SK-N-SH (cell line): ENCODE results near the gene PDIA6. TPM values are rescaled to one million over a fixed set of nuclear protein-coding genes. Genes with fewer than 3 reads are reported as not detected.

ENCODE experiments used
- CTCF ChIA-PET: fragments of 300-600, 350-600 bp; formaldehyde crosslinking; extraction: SDS; loops from one replicate; lab custom pipeline; 2021; lab: Yijun Ruan, JAX
- POLR2A ChIA-PET: fragments of 350-600 bp; sonication (Branson Sonifier 250); formaldehyde crosslinking; extraction: SDS; loops from one replicate; lab custom pipeline; 2020; ENCODE audit warnings: antibody characterized with exemption, inconsistent platforms; lab: Yijun Ruan, JAX
- DNase-seq: peaks from one replicate; pipeline ENCODE4 v3.0.0; 2012
- H2AFZ ChIP-seq: fragments of 200-600 bp; sonication (generic); 2 replicates; pipeline ENCODE4 v1.8.1; 2016; ENCODE audit warnings: antibody characterized with exemption, mild to moderate bottlenecking, low read depth
- H3F3A ChIP-seq: fragments of 200-600 bp; sonication (generic); replicated peaks from 2 replicates; pipeline ENCODE3; 2016; ENCODE audit warnings: antibody characterized with exemption, mild to moderate bottlenecking; ENCODE audit not compliant: insufficient read depth
- H3K27ac ChIP-seq, 2 experiments: fragments of 200-500 bp in 1 of 2; fragments of 200-600 bp in 1 of 2; sonication (Bioruptor generic) in 1 of 2; sonication (generic), shearing (Covaris generic) in 1 of 2; 2 replicates each; pipeline versions ENCODE4 v1.5.1 to v1.6.1; 2014 to 2016; ENCODE audit warnings: low read depth in 2 of 2, inconsistent platforms in 1 of 2, low read length in 1 of 2, mild to moderate bottlenecking in 1 of 2, mixed read lengths in 1 of 2
- H3K27me3 ChIP-seq: fragments of 200-600 bp; sonication (generic), shearing (Covaris generic); 2 replicates; pipeline ENCODE4 v1.6.1; 2016; ENCODE audit warnings: mixed run types; ENCODE audit not compliant: insufficient read depth
- H3K36me3 ChIP-seq, 2 experiments: fragments of 200-500 bp in 1 of 2; fragments of 200-600 bp in 1 of 2; sonication (Bioruptor generic) in 1 of 2; sonication (generic) in 1 of 2; replicated peaks in 1 of 2; 2 replicates each; pipeline versions ENCODE3 to v1.5.1; 2014 to 2016; ENCODE audit warnings: low read length in 1 of 2, mild to moderate bottlenecking in 1 of 2; ENCODE audit not compliant: insufficient read depth in 2 of 2, control insufficient read depth in 1 of 2
- H3K4me1 ChIP-seq, 2 experiments: fragments of 200-500 bp in 1 of 2; fragments of 200-600 bp in 1 of 2; sonication (Bioruptor generic) in 1 of 2; sonication (generic), shearing (Covaris generic) in 1 of 2; 2 replicates each; pipeline versions ENCODE4 v1.5.1 to v1.6.1; 2014 to 2016; ENCODE audit warnings: low read depth in 1 of 2, low read length in 1 of 2, mixed run types in 1 of 2; ENCODE audit not compliant: insufficient read depth in 2 of 2, control insufficient read depth in 1 of 2
- H3K4me2 ChIP-seq: fragments of 200-600 bp; sonication (generic), shearing (Covaris generic); 2 replicates; pipeline ENCODE4 v1.6.1; 2017; ENCODE audit warnings: mixed run types
- H3K4me3 ChIP-seq, 2 experiments: fragments of 200-500 bp in 1 of 2; fragments of 200-600 bp in 1 of 2; sonication (Bioruptor generic) in 1 of 2; sonication (generic), shearing (Covaris generic) in 1 of 2; 2 replicates each; pipeline versions ENCODE4 v1.5.1 to v1.8.1; 2014 to 2016; ENCODE audit warnings: low read depth in 2 of 2, inconsistent platforms in 1 of 2, low read length in 1 of 2, mild to moderate bottlenecking in 1 of 2, mixed read lengths in 1 of 2, moderate library complexity in 1 of 2
- H3K79me2 ChIP-seq: fragments of 200-600 bp; sonication (generic); 2 replicates; pipeline ENCODE4 v1.8.1; 2017; ENCODE audit warnings: mild to moderate bottlenecking; ENCODE audit not compliant: insufficient read depth
- H3K9ac ChIP-seq: fragments of 200-600 bp; sonication (generic); 2 replicates; pipeline ENCODE4 v1.6.1; 2017; ENCODE audit warnings: mixed run types
- H3K9me2 ChIP-seq: fragments of 200-600 bp; sonication (generic); 2 replicates; pipeline ENCODE4 v1.6.1; 2017; ENCODE audit warnings: mixed run types
- H3K9me3 ChIP-seq: fragments of 200-600 bp; sonication (generic); 2 replicates; pipeline ENCODE4 v1.6.1; 2017; ENCODE audit warnings: mixed run types, mild to moderate bottlenecking, moderate library complexity
- H4K20me1 ChIP-seq: fragments of 200-600 bp; sonication (generic); 2 replicates; pipeline ENCODE4 v1.6.1; 2017; ENCODE audit warnings: mild to moderate bottlenecking, mixed run types; ENCODE audit not compliant: insufficient read depth
- CTCF ChIP-seq: fragments of 200-600 bp; sonication (generic); IDR thresholded peaks from 2 replicates; pipeline ENCODE4 v1.6.1; 2017; ENCODE audit warnings: antibody characterized with exemption, mild to moderate bottlenecking, moderate library complexity
- EP300 ChIP-seq, 2 experiments: IDR thresholded peaks; 2 replicates each; pipeline versions ENCODE4 v1.4.0 to v1.6.1; 2012; ENCODE audit warnings: borderline replicate concordance in 1 of 2, low read depth in 1 of 2, low read length in 1 of 2
- EZH2phosphoT487 ChIP-seq: fragments of 200-600 bp; sonication (generic); IDR thresholded peaks from 2 replicates; pipeline ENCODE4 v1.6.1; 2017; ENCODE audit warnings: low read depth, mixed run types, mild to moderate bottlenecking, antibody characterized with exemption, moderate library complexity, borderline replicate concordance
- FOSL2 ChIP-seq: IDR thresholded peaks from 2 replicates; pipeline ENCODE4 v1.4.0; 2012; ENCODE audit warnings: low read depth, mild to moderate bottlenecking, moderate library complexity, borderline replicate concordance
- FOXJ3 ChIP-seq: sonication (generic); formaldehyde crosslinking; IDR thresholded peaks from 2 replicates; pipeline ENCODE4 v1.5.1; 2020; ENCODE audit warnings: mild to moderate bottlenecking, missing genetic modification reagents
- FOXM1 ChIP-seq: IDR thresholded peaks from 2 replicates; pipeline ENCODE4 v1.4.0; 2012; ENCODE audit warnings: low read depth, mild to moderate bottlenecking
- GATA2 ChIP-seq: sonication (generic); formaldehyde crosslinking; IDR thresholded peaks from 2 replicates; pipeline ENCODE4 v1.5.0; 2020; ENCODE audit warnings: mild to moderate bottlenecking, missing genetic modification reagents
- IRF3 ChIP-seq: fragments of 150-350 bp; IDR thresholded peaks from 2 replicates; pipeline ENCODE4 v1.6.1; 2016; ENCODE audit warnings: mild to moderate bottlenecking, low read depth, low read length
- JUND ChIP-seq: IDR thresholded peaks from 2 replicates; pipeline ENCODE4 v1.4.0; 2012
- MAX ChIP-seq: IDR thresholded peaks from 2 replicates; pipeline ENCODE4 v1.4.0; 2012; ENCODE audit warnings: low read depth
- MEF2A ChIP-seq: IDR thresholded peaks from 2 replicates; pipeline ENCODE4 v1.4.0; 2012; ENCODE audit warnings: low read depth, borderline replicate concordance
- MXI1 ChIP-seq: IDR thresholded peaks from 2 replicates; pipeline ENCODE4 v1.6.1; 2012; ENCODE audit warnings: mild to moderate bottlenecking, low read depth, low read length, improper control_type of control experiment
- NFIC ChIP-seq: IDR thresholded peaks from 2 replicates; pipeline ENCODE4 v1.4.0; 2012; ENCODE audit warnings: borderline replicate concordance
- PBX3 ChIP-seq: IDR thresholded peaks from 2 replicates; pipeline ENCODE4; 2012
- RAD21 ChIP-seq: IDR thresholded peaks from 2 replicates; pipeline ENCODE4 v1.6.1; 2012; ENCODE audit warnings: mild to moderate bottlenecking, low read length
- RCOR1 ChIP-seq: fragments of 150-350 bp; IDR thresholded peaks from 2 replicates; pipeline ENCODE4 v1.6.1; 2017; ENCODE audit warnings: antibody characterized with exemption, low read length
- REST ChIP-seq: IDR thresholded peaks from 2 replicates; pipeline ENCODE4 v1.6.1; 2012; ENCODE audit warnings: mild to moderate bottlenecking, low read depth, low read length, moderate library complexity
- SMC3 ChIP-seq: IDR thresholded peaks from 2 replicates; pipeline ENCODE4 v1.6.1; 2012; ENCODE audit warnings: low read depth, low read length, improper control_type of control experiment
- TCF12 ChIP-seq: IDR thresholded peaks from 2 replicates; pipeline ENCODE4 v1.4.0; 2012
- TEAD4 ChIP-seq: IDR thresholded peaks from 2 replicates; pipeline ENCODE4 v1.4.0; 2012; ENCODE audit warnings: mild to moderate bottlenecking, borderline replicate concordance; ENCODE audit not compliant: insufficient read depth
- USF2 ChIP-seq: fragments of 150-350 bp; IDR thresholded peaks from 2 replicates; pipeline ENCODE4 v1.6.1; 2017; ENCODE audit warnings: antibody characterized with exemption, low read length, low read depth, borderline replicate concordance
- YY1 ChIP-seq: IDR thresholded peaks from 2 replicates; pipeline ENCODE4 v1.4.0; 2012; ENCODE audit warnings: low read depth, mild to moderate bottlenecking
- WGBS: methylation state at CpG from one replicate; pipeline ENCODE4 v1.1.6; 2017; ENCODE audit warnings: low lambda C conversion rate; 5-methylcytosine and 5-hydroxymethylcytosine counted together
- polyA plus RNA-seq, 3 experiments: library from polyadenylated mRNA; depleted of rRNA; stranded (reverse); fragments of >200 nt; gene quantifications; 2 replicates each; pipeline ENCODE4 v1.2.3, GENCODE V29; 2012

Gene PDIA6
- polyA plus RNA-seq, 1 of the 3 experiments (the other 2 are of a cell fraction): 325 TPM

- Histone ChIP-seq H3K36me3 (no peaks in the 10 kb centered on the region), H4K20me1 (no peaks in the 10 kb centered on the region), H3K4me2 (peak overlapping the region; percentile 64), H2AFZ (no peak overlapping the region; the same call in 1 of the 2 replicates), H3K79me2 (no peaks in the 10 kb centered on the region), H3K4me3 (peak overlapping the region; percentile 14 to 33; a peak in 2 of 4 replicates), H3K9me3 (no peaks in the 10 kb centered on the region), H3K27me3 (peaks cover 33% of the 10 kb centered on the region; the same call in 1 of the 2 replicates), H3F3A (no peaks in the 10 kb centered on the region), H3K9me2 (no peaks in the 10 kb centered on the region), H3K27ac (no peak overlapping the region), H3K9ac (no peak overlapping the region), H3K4me1 (peaks cover 0 to 29% of the 10 kb centered on the region in 2 experiments; a peak in 1 of 4 replicates)
- CTCF ChIA-PET: interaction anchor here (0.5 to 11.5 kb wide), 133 partner anchors 10 to 851 kb away, joined by 3 to 666 read pairs (median 5); partner anchors contain the start of genes ATP6V1C2, KCNF1, PDIA6 and ROCK2
- POLR2A ChIA-PET: interaction anchor here (0.7 to 1.4 kb wide), 2 partner anchors 292 to 297 kb away, joined by 3 read pairs; no protein-coding TSS in a partner anchor
- 16% methylated on average over 20 of the region's 30 CpGs for WGBS
- peak; percentile 98 for DNase-seq
- no peak for TF ChIP-seq REST
- no peak for TF ChIP-seq NFIC
- peak; percentile 99 for TF ChIP-seq CTCF
- no peak for TF ChIP-seq EP300 (IDR thresholded peaks at IDR 0.05; ENCODE audit: borderline replicate concordance in 1 of 2, low read depth in 1 of 2, low read length in 1 of 2)
- TF ChIP-seq USF2: no peak
- TF ChIP-seq JUND: no peak
- no peak for TF ChIP-seq EZH2phosphoT487
- 0 out of 2 replicates have a peak, but pooled peaks have one; percentile 29 for TF ChIP-seq MAX
- TF ChIP-seq RAD21: peak; percentile 100
- TF ChIP-seq FOXM1: no peak
- TF ChIP-seq GATA2: no peak; the same call in 1 of the 2 replicates
- TF ChIP-seq TCF12: no peak
- peak; percentile 53; the same call in 1 of the 2 replicates for TF ChIP-seq MXI1
- peak; percentile 98 for TF ChIP-seq SMC3
- no peak for TF ChIP-seq FOXJ3 (CRISPR knock-in tag)
- TF ChIP-seq RCOR1: peak; percentile 54; the same call in 1 of the 2 replicates
- no peak for TF ChIP-seq MEF2A
- no peak for TF ChIP-seq PBX3
- TF ChIP-seq YY1: no peak
- TF ChIP-seq FOSL2: no peak
- no peak for TF ChIP-seq IRF3
- TF ChIP-seq TEAD4: no peak
Measured at GRCh38 chr2:10832203-10832936, 19.8 kb upstream of the PDIA6 start.
